NB4 (cell line): Measurements from ENCODE around the gene SPON1.
"Not testable (repeated sequence)": the region's sequence is repeated elsewhere in the genome, so short reads cannot be mapped to it uniquely, and the experiment has no call there.

Experiments used
- DNase-seq: peaks from one replicate; pipeline ENCODE4 v3.0.0; 2010; ENCODE audit warnings: low read depth
- H3K4me3 ChIP-seq: one replicate; pipeline ENCODE4 v1.5.1; 2011; ENCODE audit warnings: mild to moderate bottlenecking, low read depth, low read length, moderate library complexity
- CTCF ChIP-seq: IDR thresholded peaks from one replicate; pipeline ENCODE4 v1.5.1; 2012; ENCODE audit warnings: low read depth, low read length
- MAX ChIP-seq: IDR thresholded peaks from 2 replicates; pipeline ENCODE4 v1.6.1; 2011; ENCODE audit warnings: low read depth, low read length
- MYC ChIP-seq: IDR thresholded peaks from 2 replicates; pipeline ENCODE4 v1.6.1; 2011; ENCODE audit warnings: low read depth, low read length
- POLR2A ChIP-seq: IDR thresholded peaks from 2 replicates; pipeline ENCODE4 v1.6.1; 2011; ENCODE audit warnings: mild to moderate bottlenecking; ENCODE audit not compliant: insufficient read length; ENCODE audit errors: extremely low read depth

SPON1 gene

GRCh38 chr11:14275076-14275475, 312.6 kb downstream of the SPON1 start:
- H3K4me3 ChIP-seq, result no peak overlapping the region
- no peak for TF ChIP-seq POLR2A
- no peak for TF ChIP-seq MYC
- no peak for TF ChIP-seq MAX
- TF ChIP-seq CTCF, result no peak

GRCh38 chr11:14278869-14279268, 316.3 kb downstream of the SPON1 start:
- DNase-seq, H3K4me3 ChIP-seq: not testable (repeated sequence)

More at GRCh38 chr11:14275076-14275475, 312.6 kb downstream of the SPON1 start:
- DNase-seq, result no peak

GRCh38 chr11:14288189-14288935, 325.8 kb downstream of the SPON1 start:
- H3K4me3 ChIP-seq, result no peak overlapping the region
- no peak for DNase-seq
- no peak for TF ChIP-seq POLR2A

GRCh38 chr11:14290422-14290821, 327.9 kb downstream of the SPON1 start:
- no peak for DNase-seq
- TF ChIP-seq CTCF (no peak), MAX (no peak), POLR2A (no peak), MYC (no peak)
- H3K4me3 ChIP-seq, result no peak overlapping the region

GRCh38 chr11:14299921-14300320, 337.4 kb downstream of the SPON1 start:
- no peak for DNase-seq
- no peak for TF ChIP-seq CTCF
- TF ChIP-seq POLR2A, result no peak
- H3K4me3 ChIP-seq, result no peak overlapping the region

GRCh38 chr11:14300661-14301304, 338.3 kb downstream of the SPON1 start:
- no peak for TF ChIP-seq POLR2A
- TF ChIP-seq MYC, result no peak
- peak; percentile 74 for TF ChIP-seq CTCF
- no peak for TF ChIP-seq MAX

GRCh38 chr11:14304601-14305000, 342.1 kb downstream of the SPON1 start:
- TF ChIP-seq MAX, result no peak
- no peak for TF ChIP-seq CTCF
- no peak for TF ChIP-seq POLR2A
- TF ChIP-seq MYC, result no peak
- DNase-seq, result no peak
- H3K4me3 ChIP-seq, result no peak overlapping the region

More at GRCh38 chr11:14300661-14301304, 338.3 kb downstream of the SPON1 start:
- DNase-seq, result peak; percentile 66
- H3K4me3 ChIP-seq, result no peak overlapping the region
